HT-29 (cell line): ENCODE measurements around the gene FAM20A. TPM values are rescaled to one million over a fixed set of nuclear protein-coding genes. Genes with fewer than 3 reads are reported as not detected.
"Not testable (repeated sequence)": the region's sequence is repeated elsewhere in the genome, so short reads cannot be mapped to it uniquely, and the experiment has no call there.

Source experiments
- DNase-seq: peaks from one replicate; pipeline ENCODE4 v3.0.0-alpha.2; 2015; ENCODE audit warnings: low spot score
- total RNA-seq: library from RNA; depleted of rRNA; stranded (reverse); fragments of >200 nt; shearing (Covaris generic); gene quantifications from 2 replicates; pipeline ENCODE4 v1.2.3, GENCODE V29; 2014

FAM20A gene
- total RNA-seq, 1 experiment from 2014 or later: not detected

DNA sequence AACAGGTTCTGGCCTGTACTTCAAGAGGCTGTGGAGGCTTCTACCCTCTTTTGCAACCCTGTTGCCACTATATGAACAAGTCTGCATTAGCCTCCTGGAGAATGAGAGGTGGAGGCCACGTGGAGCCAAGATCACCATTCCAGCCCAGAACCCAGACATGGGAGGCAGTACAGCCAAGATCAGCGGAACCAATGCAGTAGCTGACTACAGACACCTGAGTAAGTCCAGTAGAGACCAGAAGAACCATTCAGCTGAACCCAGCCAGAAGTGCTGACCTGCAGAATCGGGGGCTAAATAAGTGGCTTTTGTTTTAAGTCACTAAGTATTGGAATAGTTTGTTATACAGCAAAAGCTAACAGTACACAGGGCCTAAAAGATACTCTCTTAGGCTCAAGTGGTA, 12.1 kb downstream of the FAM20A start:
- no peak for DNase-seq

DNA sequence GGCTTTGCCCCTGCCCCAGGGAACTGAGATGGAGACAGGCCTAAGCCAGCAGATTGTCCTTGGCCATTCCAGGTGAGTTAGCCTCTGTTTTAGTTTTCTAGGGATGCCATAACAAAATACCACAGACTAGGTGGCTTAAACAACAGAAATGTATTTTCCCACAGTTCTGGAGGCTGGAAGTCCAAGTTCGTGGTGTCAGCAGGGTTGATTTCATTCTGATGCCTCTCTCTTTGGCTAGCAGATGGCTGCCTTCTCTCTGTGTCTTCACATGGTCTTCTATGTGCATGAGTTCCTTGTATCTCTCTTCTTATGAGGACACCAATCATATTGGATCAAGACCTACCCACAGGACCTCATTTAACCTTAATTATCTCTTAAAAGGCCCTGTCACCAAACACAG, 12.8 kb downstream of the FAM20A start:
- DNase-seq: no peak

GRCh38 chr17:68587847-68588246, 13.3 kb downstream of the FAM20A start:
- no peak for DNase-seq

- DNase-seq: no peak
Observed at GRCh38 chr17:68587026-68587425, 14.1 kb downstream of the FAM20A start.

GRCh38 chr17:68585643-68586042, 15.5 kb downstream of the FAM20A start:
- DNase-seq: no peak

DNA sequence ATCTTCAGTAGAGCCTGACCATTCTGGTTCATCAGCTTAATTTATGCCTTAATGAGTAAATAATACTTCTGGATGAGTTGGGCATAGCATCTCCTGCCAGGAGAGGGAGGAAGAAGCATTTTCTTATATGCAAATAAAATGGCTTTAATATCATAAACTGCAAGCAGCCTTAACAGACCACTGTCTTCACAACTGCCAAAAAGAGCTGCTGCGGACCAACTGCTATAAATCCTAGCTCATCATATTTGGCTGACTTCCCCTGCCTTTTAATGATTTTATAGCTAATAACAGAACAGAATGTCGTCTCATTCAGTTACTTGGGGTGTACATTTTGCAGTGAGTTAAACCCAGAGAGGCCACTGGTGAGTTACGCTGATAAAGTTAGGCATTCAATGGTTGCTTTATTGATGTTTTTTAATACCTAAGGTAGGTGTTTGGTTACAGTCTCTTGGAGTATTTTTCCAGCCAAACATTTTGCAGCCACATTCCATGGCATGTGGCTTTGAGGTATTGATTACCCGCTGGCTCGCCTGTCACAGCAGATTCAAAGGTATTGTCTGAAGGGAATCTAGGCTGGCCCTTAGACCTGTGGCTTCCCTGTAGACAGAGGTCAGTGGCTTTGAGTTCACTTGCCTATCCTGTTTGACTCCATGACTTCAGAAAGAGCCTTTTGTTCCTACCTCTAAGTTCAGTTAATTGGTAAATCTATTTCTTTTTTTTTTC, 16.4 kb downstream of the FAM20A start:
- DNase-seq: no peak

- not testable (repeated sequence) for DNase-seq
Observed at GRCh38 chr17:68582867-68583266, 18.3 kb downstream of the FAM20A start.

GRCh38 chr17:68581863-68582645, 19.1 kb downstream of the FAM20A start:
- no peak for DNase-seq

DNA sequence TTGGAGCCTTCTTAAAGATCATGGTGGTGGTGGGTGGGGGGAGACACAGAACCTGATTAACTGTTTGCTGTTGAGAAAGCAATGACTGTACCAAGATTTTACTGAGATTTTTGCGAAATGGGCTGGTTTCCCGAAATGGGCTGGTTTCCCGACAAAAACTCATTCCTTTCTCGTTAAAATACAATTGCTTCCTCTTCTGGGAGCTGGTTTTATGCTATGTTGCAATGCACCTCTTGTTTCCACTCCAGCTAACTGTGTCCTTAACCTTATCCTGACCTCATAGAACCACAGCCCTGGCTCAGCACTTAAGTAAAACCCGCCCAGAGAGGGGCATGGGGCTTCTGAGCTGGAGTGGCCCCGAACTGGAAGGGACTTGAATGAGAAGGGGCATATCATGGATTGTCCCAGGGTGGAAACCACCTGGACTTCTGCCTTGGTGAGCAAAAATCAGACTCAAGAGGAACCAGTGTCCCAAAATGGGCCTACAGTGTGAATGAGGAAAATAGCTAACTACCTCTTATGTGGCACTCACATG, 20.9 kb downstream of the FAM20A start:
- no peak for DNase-seq

GRCh38 chr17:68579194-68579927, 21.8 kb downstream of the FAM20A start:
- DNase-seq: no peak

DNA sequence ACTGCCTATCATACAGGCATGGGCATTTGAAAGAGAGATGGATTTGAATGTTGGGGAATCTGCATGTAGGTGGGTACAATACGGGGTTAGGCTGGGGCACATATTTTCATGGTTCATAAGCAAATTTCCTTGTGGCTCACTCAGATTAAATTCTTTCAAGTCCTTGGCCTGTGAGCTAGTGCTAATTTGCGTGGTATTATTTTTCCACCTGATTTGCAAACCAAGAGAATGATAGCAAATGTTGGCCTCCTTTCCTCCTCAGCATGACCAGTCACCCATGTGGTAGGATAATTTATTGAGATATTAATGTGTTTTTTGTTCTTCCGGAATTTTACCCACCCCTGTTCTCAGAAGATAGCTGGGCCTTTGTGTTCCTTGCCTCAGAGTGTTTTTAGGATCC, 22.9 kb downstream of the FAM20A start:
- no peak for DNase-seq

DNA sequence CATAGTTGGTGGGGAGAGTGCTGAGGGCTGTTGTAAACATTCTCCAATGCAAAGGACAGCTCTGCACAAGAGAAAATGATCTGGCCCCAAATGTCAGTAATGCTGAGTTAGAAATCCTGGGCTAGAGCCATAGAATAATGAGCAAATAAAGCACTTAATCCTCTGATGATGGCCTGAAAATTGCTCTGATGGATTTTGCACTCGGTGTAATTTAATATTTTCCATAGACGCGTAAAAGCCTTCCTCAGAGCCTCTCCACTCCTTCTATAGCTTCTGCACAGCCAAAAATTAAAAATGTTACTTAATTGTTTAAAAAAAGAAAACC, 23.7 kb downstream of the FAM20A start:
- DNase-seq: no peak

DNA sequence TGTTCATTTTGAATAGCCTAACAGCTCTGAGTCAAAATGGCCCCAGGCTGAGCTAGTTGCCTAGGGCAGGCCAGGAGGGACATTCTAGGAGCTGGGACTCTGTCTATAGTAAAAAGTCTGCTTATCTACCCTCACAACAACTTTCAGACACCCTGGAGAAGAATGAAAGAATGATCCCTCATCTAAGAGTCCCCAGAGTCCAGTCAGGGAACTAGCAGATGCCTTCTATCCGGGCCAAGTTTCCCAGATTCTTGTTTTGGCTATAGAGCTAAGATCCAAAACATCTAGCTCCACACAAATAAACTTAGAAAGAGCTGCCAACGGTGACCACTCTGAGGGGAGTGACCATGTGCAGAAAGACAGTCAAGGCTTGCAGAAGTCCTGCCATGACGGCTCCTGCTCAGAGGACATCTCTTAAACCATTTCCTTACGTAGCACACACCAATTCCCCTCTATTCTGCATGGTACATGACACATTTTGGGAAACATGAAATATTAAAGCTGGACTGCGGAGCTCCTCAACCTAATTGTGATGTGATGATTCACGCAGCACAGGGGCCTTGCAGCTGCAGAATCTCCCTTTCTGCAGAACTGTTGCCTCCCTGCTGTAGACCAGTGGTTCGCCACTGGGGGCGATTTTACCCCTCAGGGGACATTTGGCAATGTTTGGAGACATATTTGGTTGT, 24.2 kb downstream of the FAM20A start:
- no peak for DNase-seq

- DNase-seq: no peak
Observed at GRCh38 chr17:68576137-68576536, 25.0 kb downstream of the FAM20A start.

- no peak for DNase-seq
Observed at GRCh38 chr17:68573338-68573737, 27.8 kb downstream of the FAM20A start.

DNA sequence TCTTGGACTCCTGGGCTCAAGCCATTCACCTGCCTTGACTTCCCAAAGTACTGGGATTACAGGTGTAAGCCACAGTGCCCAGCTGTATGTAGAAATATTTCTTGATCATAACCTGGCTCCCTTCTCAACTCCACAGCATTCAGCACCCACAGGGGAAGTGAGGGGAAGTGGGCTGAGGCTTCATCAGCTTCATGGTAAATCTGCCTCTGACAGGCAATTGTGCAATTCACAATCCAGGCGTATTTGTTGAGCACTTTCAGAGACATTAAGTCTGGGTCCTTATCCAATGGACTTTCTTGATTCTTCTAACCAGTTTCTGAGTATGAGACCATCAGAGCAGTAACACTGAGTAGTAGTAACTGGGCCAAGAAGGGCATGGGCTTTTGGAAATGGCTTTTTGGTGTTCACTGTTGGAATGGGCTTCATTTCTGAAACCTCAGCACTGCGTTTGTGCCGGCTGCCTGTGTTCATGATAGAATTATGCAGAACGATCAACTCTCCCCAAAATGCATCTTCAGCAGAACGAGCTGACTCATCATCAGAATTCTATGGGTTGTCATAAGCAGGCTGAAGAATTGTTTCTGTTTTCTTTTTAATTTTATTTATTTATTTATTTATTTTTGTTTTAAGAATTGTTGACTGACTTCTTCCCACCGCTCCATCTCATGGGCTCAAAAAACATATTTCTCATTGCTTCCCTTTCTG, 28.9 kb downstream of the FAM20A start:
- no peak for DNase-seq

DNA sequence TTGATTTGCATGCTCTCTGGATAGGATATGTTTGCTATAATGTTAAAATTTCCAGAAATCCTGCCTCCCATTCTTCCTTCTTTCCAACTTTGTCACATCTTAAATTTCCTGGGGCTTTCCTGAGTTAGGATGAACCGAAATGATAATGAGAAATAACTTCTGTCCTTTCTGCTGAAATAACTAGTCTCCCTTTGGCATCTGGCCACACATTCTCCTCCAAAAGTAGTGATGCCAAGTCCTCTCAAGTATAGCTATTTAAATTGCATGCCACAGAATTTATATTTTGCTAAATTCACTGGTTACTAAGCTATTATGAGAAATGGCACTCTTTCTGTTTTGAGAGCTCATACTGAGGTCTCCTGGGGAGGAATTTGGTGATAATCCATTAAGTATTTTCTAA, 30.6 kb downstream of the FAM20A start:
- no peak for DNase-seq

DNA sequence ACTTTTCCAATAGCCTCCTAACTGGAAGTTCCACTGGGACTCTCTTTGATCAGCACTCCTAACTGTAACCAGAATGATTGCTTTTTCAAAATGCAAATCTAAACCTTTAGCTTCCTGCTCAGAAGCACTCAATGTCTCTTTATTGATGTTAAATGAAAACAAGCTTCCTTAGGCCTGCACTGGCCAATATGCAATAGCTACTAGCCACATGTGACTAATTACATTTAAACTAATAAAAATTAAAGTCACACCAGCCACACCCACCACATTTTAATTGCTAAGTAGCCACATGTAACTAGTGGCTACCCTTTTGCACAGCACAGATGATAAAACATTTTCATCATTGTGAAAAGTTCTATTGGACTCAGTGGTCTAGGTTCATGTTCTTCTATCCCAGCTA, 31.8 kb downstream of the FAM20A start:
- no peak for DNase-seq

DNA sequence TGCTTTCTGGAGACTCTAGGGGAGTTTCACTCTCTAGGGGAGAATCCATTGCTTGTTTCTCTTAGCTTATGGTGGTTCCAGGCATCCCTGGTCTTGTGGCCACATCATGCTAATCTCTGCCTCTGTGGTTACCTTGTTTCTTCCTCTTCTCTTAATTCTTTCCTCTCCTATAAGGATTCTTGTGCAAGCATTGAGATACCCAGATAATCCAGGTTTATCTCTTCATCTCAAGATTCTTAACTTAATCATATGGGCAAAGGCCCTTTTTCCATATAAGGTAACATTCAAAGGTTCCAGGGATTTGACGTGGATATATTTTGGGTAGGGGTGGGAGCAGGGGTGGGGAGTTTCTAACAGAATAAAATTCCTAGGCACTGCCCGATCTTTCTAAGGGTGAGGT, 32.6 kb downstream of the FAM20A start:
- DNase-seq: no peak

GRCh38 chr17:68567581-68567980, 33.6 kb downstream of the FAM20A start:
- DNase-seq: no peak

- DNase-seq: no peak
Observed at GRCh38 chr17:68567035-68567434, 34.1 kb downstream of the FAM20A start.
